ENCODE measurements around the gene LRP3.

The LRP3 gene

GRCh38 chr19:33247441-33247819, 53.3 kb downstream of the LRP3 start:
- Histone ChIP-seq H3K9ac (ENCODE audit: low read length) (no peak overlapping the region), H3K27me3 (replicated peaks; ENCODE audit: insufficient read depth, low read length) (peaks cover 11% of the 10 kb centered on the region), H3K4me1 (ENCODE audit: low read length) (no peaks in the 10 kb centered on the region), H3K36me3 (replicated peaks; ENCODE audit: insufficient read depth, low read length) (no peaks in the 10 kb centered on the region), H3K79me2 (ENCODE audit: low read length) (no peaks in the 10 kb centered on the region), H3K4me3 (ENCODE audit: low read length) (no peak overlapping the region), H3K9me2 (replicated peaks; ENCODE audit: insufficient read depth, low read length) (no peaks in the 10 kb centered on the region), H3F3A (ENCODE audit: insufficient read depth, low read length) (no peaks in the 10 kb centered on the region), H2AFZ (ENCODE audit: low read length) (no peak overlapping the region), H4K20me1 (ENCODE audit: insufficient read depth, low read length) (no peaks in the 10 kb centered on the region), H3K4me2 (ENCODE audit: low read depth, low read length) (no peak overlapping the region), H3K9me3 (replicated peaks; ENCODE audit: insufficient read depth, low read length) (no peaks in the 10 kb centered on the region), H3K27ac (ENCODE audit: low read length) (no peak overlapping the region)
- no peak for DNase-seq
- TF ChIP-seq EZH2phosphoT487 (IDR thresholded peaks at IDR 0.05; ENCODE audit: low read length) (no peak), CTCF (IDR thresholded peaks at IDR 0.05; ENCODE audit: low read length) (no peak), EZH2 (optimal IDR thresholded peaks at IDR 0.05; ENCODE audit: low read depth, low read length) (no peak)

GRCh38 chr19:33248104-33248503, 54.0 kb downstream of the LRP3 start:
- no peaks in the 10 kb centered on the region for H3K9me2 ChIP-seq (replicated peaks; ENCODE audit: insufficient read depth, low read length)
- no peak overlapping the region for H3K4me3 ChIP-seq (ENCODE audit: low read length)
- H3K9me3 ChIP-seq (replicated peaks; ENCODE audit: insufficient read depth, low read length) = no peaks in the 10 kb centered on the region
- H3K27ac ChIP-seq (ENCODE audit: low read length) = no peak overlapping the region
- H3K79me2 ChIP-seq (ENCODE audit: low read length) = no peaks in the 10 kb centered on the region
- H3K9ac ChIP-seq (ENCODE audit: low read length) = no peak overlapping the region
- no peak overlapping the region for H2AFZ ChIP-seq (ENCODE audit: low read length)
- DNase-seq = no peak
- peaks cover 16% of the 10 kb centered on the region for H3K27me3 ChIP-seq (replicated peaks; ENCODE audit: insufficient read depth, low read length)
- no peaks in the 10 kb centered on the region for H3K36me3 ChIP-seq (replicated peaks; ENCODE audit: insufficient read depth, low read length)
- no peaks in the 10 kb centered on the region for H4K20me1 ChIP-seq (ENCODE audit: insufficient read depth, low read length)
- H3K4me1 ChIP-seq (ENCODE audit: low read length) = no peaks in the 10 kb centered on the region
- H3F3A ChIP-seq (ENCODE audit: insufficient read depth, low read length) = no peaks in the 10 kb centered on the region
- no peak overlapping the region for H3K4me2 ChIP-seq (ENCODE audit: low read depth, low read length)
- TF ChIP-seq EZH2phosphoT487 (IDR thresholded peaks at IDR 0.05; ENCODE audit: low read length) (no peak), CTCF (IDR thresholded peaks at IDR 0.05; ENCODE audit: low read length) (no peak), EZH2 (optimal IDR thresholded peaks at IDR 0.05; ENCODE audit: low read depth, low read length) (no peak)

- Histone ChIP-seq H3K4me1 (ENCODE audit: low read length) (no peaks in the 10 kb centered on the region), H4K20me1 (ENCODE audit: insufficient read depth, low read length) (no peaks in the 10 kb centered on the region), H3F3A (ENCODE audit: insufficient read depth, low read length) (no peaks in the 10 kb centered on the region), H3K27me3 (replicated peaks; ENCODE audit: insufficient read depth, low read length) (peaks cover 16% of the 10 kb centered on the region), H3K36me3 (replicated peaks; ENCODE audit: insufficient read depth, low read length) (no peaks in the 10 kb centered on the region), H3K9ac (ENCODE audit: low read length) (no peak overlapping the region), H3K79me2 (ENCODE audit: low read length) (no peaks in the 10 kb centered on the region), H2AFZ (ENCODE audit: low read length) (no peak overlapping the region), H3K9me2 (replicated peaks; ENCODE audit: insufficient read depth, low read length) (no peaks in the 10 kb centered on the region), H3K27ac (ENCODE audit: low read length) (no peak overlapping the region), H3K4me2 (ENCODE audit: low read depth, low read length) (no peak overlapping the region), H3K9me3 (replicated peaks; ENCODE audit: insufficient read depth, low read length) (no peaks in the 10 kb centered on the region), H3K4me3 (ENCODE audit: low read length) (no peak overlapping the region)
- DNase-seq = no peak
- TF ChIP-seq EZH2 (optimal IDR thresholded peaks at IDR 0.05; ENCODE audit: low read depth, low read length) = no peak
- no peak for TF ChIP-seq CTCF (IDR thresholded peaks at IDR 0.05; ENCODE audit: low read length)
- TF ChIP-seq EZH2phosphoT487 (IDR thresholded peaks at IDR 0.05; ENCODE audit: low read length) = no peak
These were observed 54.4 kb downstream of the LRP3 start for GRCh38 chr19:33248553-33248953.

Data from MM.1S (cell line).